PFSK-1 (cell line): ENCODE measurements around the gene LSM12.

Experiments
- FOXP2 ChIP-seq: optimal IDR thresholded peaks from 2 replicates; pipeline ENCODE3; 2011; ENCODE audit warnings: borderline replicate concordance, control low read depth, inconsistent platforms; ENCODE audit not compliant: insufficient read depth; ENCODE audit errors: extremely low read length, extremely low read depth
- POLR2AphosphoS5 ChIP-seq: IDR thresholded peaks from 2 replicates; pipeline ENCODE4 v1.6.1; 2012; ENCODE audit warnings: low read depth, mild to moderate bottlenecking, control low read depth, low read length, moderate library complexity
- SIN3A ChIP-seq: IDR thresholded peaks from 2 replicates; pipeline ENCODE4 v1.6.1; 2012; ENCODE audit warnings: mild to moderate bottlenecking, low read length, moderate library complexity, borderline replicate concordance; ENCODE audit not compliant: insufficient read depth
- TAF1 ChIP-seq: IDR thresholded peaks from 2 replicates; pipeline ENCODE4 v1.6.1; 2012; ENCODE audit warnings: low read length, control low read depth, borderline replicate concordance; ENCODE audit not compliant: insufficient read depth
- TF ChIP-seq, protein P1 (sequence below), 2 experiments: IDR thresholded peaks; 2 replicates each; pipeline versions ENCODE4 v1.6.1 to v1.8.0; 2011 to 2012; ENCODE audit warnings: low read depth in 2 of 2, low read length in 2 of 2, control low read depth in 1 of 2, inconsistent platforms in 1 of 2, mild to moderate bottlenecking in 1 of 2, moderate library complexity in 1 of 2; ENCODE audit not compliant: insufficient read depth in 1 of 2

LSM12 gene

DNA sequence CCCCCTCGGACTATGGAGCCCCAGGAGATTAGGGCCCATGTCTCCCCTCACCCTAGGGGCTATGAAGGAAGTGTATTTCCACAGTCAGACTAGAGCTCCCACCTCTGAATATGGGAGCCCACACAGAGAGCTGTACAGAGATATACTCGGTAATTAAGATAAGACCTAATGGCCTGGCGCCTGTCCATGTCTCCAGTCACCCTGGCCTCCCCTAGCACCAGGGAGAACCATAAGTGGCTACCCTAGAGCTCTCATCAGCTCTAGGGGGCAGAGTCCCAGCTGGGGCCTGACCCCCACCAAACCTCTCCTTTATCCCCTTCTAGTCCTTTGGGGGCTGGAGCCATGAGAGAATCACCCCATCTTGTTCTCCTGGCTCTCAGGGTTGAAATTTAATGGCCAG lies 54.1 kb downstream of the LSM12 start:
- TF ChIP-seq TAF1 (no peak), POLR2AphosphoS5 (no peak), SIN3A (no peak), FOXP2 (no peak)
- TF ChIP-seq, protein P1, sequence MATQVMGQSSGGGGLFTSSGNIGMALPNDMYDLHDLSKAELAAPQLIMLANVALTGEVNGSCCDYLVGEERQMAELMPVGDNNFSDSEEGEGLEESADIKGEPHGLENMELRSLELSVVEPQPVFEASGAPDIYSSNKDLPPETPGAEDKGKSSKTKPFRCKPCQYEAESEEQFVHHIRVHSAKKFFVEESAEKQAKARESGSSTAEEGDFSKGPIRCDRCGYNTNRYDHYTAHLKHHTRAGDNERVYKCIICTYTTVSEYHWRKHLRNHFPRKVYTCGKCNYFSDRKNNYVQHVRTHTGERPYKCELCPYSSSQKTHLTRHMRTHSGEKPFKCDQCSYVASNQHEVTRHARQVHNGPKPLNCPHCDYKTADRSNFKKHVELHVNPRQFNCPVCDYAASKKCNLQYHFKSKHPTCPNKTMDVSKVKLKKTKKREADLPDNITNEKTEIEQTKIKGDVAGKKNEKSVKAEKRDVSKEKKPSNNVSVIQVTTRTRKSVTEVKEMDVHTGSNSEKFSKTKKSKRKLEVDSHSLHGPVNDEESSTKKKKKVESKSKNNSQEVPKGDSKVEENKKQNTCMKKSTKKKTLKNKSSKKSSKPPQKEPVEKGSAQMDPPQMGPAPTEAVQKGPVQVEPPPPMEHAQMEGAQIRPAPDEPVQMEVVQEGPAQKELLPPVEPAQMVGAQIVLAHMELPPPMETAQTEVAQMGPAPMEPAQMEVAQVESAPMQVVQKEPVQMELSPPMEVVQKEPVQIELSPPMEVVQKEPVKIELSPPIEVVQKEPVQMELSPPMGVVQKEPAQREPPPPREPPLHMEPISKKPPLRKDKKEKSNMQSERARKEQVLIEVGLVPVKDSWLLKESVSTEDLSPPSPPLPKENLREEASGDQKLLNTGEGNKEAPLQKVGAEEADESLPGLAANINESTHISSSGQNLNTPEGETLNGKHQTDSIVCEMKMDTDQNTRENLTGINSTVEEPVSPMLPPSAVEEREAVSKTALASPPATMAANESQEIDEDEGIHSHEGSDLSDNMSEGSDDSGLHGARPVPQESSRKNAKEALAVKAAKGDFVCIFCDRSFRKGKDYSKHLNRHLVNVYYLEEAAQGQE (IDR thresholded peaks at IDR 0.05; ENCODE audit: insufficient read depth in 1 of 2, low read depth in 2 of 2, low read length in 2 of 2): no peak

DNA sequence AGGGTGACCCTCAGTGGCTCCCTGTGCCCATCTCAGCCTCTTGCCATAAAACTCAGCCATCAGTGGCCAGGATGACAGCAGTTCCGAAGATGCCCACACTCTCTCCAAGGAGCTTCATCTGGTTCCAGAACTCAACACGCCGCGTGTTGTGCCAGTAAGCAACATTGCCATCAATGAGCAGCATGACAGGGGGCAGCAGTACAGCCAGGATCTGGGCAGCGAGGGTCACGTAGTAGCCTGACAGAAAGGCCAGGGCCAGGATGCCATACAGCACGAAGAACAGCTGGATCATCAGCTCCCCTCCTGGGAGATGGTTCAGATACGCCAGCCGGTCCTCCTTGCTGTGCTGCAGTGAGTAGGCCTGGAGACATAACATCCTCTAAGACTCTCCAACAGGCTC lies 54.6 kb downstream of the LSM12 start:
- no peak for TF ChIP-seq POLR2AphosphoS5
- no peak for TF ChIP-seq FOXP2
- TF ChIP-seq, protein P1 (IDR thresholded peaks at IDR 0.05; ENCODE audit: insufficient read depth in 1 of 2, low read depth in 2 of 2, low read length in 2 of 2): no peak
- no peak for TF ChIP-seq SIN3A
- no peak for TF ChIP-seq TAF1

DNA sequence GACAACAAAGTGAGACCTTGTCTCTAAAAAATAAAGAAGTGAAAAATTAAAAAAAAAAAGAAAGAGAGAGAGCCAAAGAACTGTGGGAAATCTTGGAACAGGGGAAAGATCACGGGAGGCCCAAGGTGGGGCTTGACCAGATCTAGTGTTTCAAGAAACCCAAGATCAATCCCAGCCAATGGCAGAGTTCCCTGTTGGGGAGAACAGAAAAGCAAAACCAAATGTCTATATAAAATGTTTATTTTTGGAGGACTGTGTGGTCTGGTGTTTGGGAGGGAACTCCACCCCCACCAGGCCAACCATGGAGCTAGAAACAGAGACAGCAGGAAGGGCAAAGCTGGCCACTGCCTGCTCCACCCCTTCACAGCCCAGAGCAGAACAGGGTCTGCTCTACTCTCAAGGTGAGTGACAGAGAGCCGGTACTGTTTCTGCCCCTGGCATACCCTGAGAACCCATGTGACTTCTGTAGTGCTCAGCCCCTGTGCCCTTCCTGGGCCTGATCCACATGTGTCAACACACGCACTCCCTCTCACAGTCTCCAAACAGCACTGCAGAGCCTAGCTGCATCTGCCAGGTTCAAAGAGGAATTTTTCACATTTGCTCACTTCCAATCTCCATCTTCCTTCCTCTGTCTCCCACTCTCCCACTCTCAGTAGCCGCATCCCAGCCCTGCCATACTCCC lies 55.4 kb downstream of the LSM12 start:
- TF ChIP-seq, protein P1 (IDR thresholded peaks at IDR 0.05; ENCODE audit: insufficient read depth in 1 of 2, low read depth in 2 of 2, low read length in 2 of 2): no peak
- TF ChIP-seq FOXP2 (no peak), SIN3A (no peak), TAF1 (no peak), POLR2AphosphoS5 (no peak)

DNA sequence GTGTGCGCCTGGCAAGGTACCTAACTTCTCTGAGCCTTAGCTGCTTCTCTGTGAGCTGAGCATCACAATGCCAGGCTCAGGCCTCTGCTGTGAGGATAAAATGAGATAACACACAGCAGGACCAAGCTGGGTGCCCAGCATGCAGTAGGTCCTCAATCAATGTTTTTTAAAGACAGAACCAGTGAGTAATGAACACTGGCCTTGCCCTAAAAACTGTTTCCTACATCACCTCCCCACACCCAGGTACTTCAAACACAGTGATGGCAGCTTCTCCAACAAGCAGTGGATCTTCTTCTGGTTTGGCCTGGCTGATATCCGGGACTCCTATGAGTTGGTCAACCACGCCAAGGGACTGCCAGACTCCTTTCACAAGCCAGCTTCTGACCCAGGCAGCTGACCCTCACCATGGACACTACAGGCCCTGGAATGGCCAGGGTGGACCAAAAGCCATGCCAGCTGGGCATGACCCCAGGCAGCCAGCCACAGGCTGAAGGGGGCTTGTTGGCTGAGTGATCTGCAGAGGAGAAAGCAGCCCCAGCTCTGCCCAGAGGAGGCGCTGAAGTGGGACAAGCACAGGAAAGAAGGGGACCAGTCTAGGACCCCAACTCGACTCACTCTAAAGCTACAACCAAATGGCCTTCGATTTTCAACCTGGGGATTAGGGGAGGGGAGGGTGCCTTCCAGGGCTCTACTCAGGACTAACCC lies 58.1 kb downstream of the LSM12 start:
- TF ChIP-seq TAF1 (no peak), POLR2AphosphoS5 (no peak), SIN3A (no peak), FOXP2 (no peak)
- TF ChIP-seq, protein P1 (IDR thresholded peaks at IDR 0.05; ENCODE audit: insufficient read depth in 1 of 2, low read depth in 2 of 2, low read length in 2 of 2): no peak
